22Rv1 (cell line): ENCODE measurements around the gene CD8A.
"Not testable (repeated sequence)": the region's sequence is repeated elsewhere in the genome, so short reads cannot be mapped to it uniquely, and the experiment has no call there.

ENCODE experiments used
- H3K27ac ChIP-seq: fragments of 450-650 bp; 2 replicates; pipeline ENCODE4 v1.5.1; 2017
- CTCF ChIP-seq: fragments of 450-650 bp; IDR thresholded peaks from 2 replicates; pipeline ENCODE4 v1.5.1; 2017; ENCODE audit warnings: mild to moderate bottlenecking
- ZFX ChIP-seq: fragments of 450-650 bp; IDR thresholded peaks from 2 replicates; pipeline ENCODE4 v1.6.1; 2017; ENCODE audit warnings: antibody characterized with exemption, borderline replicate concordance

The CD8A gene

DNA sequence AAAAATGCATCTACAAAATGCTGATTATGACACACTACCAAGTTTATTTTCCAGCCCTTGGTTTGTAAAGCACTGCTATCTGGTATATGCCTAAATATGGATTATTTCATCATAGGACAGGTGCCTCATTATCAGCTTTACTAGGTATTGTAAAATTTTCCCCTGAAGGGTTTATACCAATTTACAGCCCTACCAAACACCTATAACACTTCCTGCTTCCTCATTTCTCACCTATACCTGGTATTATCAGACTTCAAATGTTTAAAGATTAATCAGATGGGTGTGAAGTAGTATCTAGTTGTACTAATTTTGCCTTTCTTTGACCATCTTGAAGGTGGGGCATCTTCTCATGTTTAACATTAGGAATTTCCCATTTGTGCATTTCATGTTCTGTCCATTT lies 43.8 kb downstream of the CD8A start:
- peak overlapping the region; percentile 51; the same call in 1 of the 2 replicates for H3K27ac ChIP-seq
- TF ChIP-seq ZFX (no peak), CTCF (no peak)

DNA sequence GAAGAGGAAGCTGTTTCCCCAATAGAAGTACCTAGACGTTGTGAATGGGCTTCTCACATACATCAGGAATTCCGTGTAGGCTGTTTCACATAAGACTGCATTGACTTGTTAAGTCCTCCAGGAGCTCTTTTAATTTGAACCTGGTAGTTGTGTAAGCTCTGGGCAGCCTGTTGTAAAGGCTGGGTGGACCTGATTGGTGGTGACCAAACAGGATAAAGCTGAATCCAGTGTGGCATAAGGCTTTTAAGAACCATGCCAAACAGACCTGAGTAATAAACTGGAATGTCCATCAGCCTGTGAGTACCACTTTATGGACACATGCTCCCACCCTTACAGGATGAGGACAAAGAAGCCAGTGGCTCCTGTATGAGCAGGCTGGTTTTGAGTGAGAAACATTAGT lies 46.6 kb downstream of the CD8A start:
- H3K27ac ChIP-seq = no peak overlapping the region
- TF ChIP-seq ZFX = no peak
- no peak for TF ChIP-seq CTCF

DNA sequence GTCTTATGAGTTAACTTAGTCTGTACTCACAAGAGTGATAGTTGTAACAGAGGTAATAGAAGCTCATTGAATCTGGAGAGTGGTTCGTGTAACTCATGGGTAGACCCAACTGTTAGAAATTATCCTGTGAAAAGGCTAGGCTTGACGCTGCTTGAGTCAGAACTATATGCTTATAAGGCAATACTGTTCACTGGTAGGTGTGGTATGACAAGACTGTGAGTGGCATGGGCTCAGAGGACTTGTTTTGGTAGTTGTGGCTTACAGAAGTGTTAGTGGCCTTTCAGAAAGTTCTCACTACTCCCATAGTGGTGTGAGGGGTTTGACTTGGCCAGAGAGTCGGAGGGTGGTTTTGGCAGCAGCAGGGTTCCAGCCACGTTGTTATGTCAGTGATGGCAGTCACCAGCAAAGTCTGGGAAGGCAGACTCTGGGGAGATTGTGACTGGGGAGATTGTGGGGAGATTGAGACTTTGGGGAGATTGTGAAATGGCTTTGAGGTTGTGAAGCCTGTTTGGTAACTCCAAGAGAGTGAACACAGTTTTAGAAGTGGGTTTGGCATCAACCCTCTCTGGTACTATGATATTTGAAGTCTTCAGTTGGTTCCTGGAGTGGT lies 48.7 kb downstream of the CD8A start:
- H3K27ac ChIP-seq = not testable (repeated sequence)

- H3K27ac ChIP-seq = not testable (repeated sequence)
Measured at GRCh38 chr2:86739889-86740288, 50.8 kb downstream of the CD8A start.

- not testable (repeated sequence) for H3K27ac ChIP-seq
Measured at GRCh38 chr2:86739485-86739884, 51.2 kb downstream of the CD8A start.

- H3K27ac ChIP-seq = not testable (repeated sequence)
Measured at GRCh38 chr2:86734896-86735295, 55.8 kb downstream of the CD8A start.
